Loucy (cell line): ENCODE results near the gene HORMAD1.

Experiments used
- EZH2phosphoT487 ChIP-seq: fragments of 200-600 bp; IDR thresholded peaks from 2 replicates; pipeline ENCODE4 v1.6.1; 2018; ENCODE audit warnings: antibody characterized with exemption, mild to moderate bottlenecking, moderate library complexity, borderline replicate concordance
- TF ChIP-seq, protein P1 (sequence below): fragments of 200-600 bp; sonication (generic); conservative IDR thresholded peaks from 2 replicates; pipeline ENCODE4 v1.5.1; 2014; ENCODE audit warnings: mild to moderate bottlenecking, antibody characterized with exemption, low read length

DNA sequence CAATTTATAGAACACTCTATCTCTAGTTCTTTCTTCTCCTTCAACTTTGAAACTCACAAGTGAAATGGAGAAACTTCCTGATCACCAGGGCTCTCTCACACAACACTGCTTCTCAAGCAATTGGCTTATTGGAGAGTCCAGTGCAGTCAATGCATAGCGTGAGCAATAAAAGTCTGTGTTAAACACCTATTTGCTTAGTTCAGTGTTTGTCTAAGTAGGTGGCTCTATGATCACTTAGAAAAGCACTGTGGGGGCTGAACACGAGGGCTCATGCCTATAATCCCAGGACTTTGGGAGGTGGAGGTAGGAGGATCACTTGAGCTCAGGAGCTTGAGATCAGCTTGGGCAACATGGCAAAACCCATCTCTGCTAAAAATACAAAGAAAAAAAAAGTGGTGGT, 32.7 kb upstream of the HORMAD1 start:
- TF ChIP-seq, protein P1, sequence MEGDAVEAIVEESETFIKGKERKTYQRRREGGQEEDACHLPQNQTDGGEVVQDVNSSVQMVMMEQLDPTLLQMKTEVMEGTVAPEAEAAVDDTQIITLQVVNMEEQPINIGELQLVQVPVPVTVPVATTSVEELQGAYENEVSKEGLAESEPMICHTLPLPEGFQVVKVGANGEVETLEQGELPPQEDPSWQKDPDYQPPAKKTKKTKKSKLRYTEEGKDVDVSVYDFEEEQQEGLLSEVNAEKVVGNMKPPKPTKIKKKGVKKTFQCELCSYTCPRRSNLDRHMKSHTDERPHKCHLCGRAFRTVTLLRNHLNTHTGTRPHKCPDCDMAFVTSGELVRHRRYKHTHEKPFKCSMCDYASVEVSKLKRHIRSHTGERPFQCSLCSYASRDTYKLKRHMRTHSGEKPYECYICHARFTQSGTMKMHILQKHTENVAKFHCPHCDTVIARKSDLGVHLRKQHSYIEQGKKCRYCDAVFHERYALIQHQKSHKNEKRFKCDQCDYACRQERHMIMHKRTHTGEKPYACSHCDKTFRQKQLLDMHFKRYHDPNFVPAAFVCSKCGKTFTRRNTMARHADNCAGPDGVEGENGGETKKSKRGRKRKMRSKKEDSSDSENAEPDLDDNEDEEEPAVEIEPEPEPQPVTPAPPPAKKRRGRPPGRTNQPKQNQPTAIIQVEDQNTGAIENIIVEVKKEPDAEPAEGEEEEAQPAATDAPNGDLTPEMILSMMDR = no peak
- no peak for TF ChIP-seq EZH2phosphoT487
